ENCODE results near the gene SLC41A1.
"Not testable (repeated sequence)": the region's sequence is repeated elsewhere in the genome, so short reads cannot be mapped to it uniquely, and the experiment has no call there.

SLC41A1 gene

DNA sequence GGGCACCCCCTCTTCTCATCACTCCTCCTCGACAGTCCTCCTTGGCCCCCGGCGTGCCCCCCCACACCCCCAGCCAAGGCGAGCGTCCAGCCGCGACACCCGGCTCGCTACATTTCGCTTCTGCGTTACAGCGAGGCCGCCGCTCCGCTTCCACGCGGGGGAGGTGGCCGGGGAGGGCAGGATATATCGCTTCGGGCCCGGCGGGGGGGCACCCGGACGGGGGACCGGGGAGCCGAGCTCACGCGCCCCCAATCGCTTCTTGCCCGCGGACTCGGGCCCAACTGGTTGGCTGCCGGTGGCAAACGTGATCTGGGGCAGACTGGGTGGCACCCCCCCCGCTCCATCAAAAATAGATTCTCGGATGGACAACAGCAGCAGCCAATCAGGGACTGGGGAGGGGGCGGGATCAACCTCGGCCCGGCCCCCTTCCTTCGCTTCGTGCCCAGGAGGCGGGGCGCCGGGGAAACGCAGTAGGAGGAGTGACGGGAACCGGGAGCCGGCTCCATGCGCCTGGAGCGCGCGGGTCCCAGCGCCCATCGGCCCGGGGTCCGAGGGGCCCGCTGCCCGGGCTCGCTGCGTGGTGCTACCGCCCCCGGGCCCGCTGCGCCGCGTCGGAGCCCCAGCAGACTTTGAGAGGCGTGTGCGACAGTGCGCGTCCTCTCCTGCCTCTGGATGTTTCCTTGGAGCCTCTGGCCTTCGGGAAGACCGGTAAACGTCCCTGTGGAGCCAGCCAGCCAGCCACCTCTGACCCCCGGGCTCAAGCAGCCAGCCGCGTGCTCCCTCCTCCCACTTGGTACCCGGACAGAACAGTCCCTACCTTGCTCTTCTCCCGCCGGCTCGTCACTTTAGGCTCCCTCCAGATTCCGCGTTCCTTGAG is at the start of gene SLC41A1:
SLC41A1 (minus strand) TSS at position 321 of the 877 bp plus-strand sequence. CDS start 2,757 bp downstream, outside the sequence.
- TF ChIP-seq, protein P1, sequence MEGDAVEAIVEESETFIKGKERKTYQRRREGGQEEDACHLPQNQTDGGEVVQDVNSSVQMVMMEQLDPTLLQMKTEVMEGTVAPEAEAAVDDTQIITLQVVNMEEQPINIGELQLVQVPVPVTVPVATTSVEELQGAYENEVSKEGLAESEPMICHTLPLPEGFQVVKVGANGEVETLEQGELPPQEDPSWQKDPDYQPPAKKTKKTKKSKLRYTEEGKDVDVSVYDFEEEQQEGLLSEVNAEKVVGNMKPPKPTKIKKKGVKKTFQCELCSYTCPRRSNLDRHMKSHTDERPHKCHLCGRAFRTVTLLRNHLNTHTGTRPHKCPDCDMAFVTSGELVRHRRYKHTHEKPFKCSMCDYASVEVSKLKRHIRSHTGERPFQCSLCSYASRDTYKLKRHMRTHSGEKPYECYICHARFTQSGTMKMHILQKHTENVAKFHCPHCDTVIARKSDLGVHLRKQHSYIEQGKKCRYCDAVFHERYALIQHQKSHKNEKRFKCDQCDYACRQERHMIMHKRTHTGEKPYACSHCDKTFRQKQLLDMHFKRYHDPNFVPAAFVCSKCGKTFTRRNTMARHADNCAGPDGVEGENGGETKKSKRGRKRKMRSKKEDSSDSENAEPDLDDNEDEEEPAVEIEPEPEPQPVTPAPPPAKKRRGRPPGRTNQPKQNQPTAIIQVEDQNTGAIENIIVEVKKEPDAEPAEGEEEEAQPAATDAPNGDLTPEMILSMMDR (conservative IDR thresholded peaks at IDR 0.05; ENCODE audit: control insufficient read depth, insufficient read depth, low read depth, low read length): no peak
- peak; percentile 82 for DNase-seq (ENCODE audit: low read depth)
- H3K4me3 ChIP-seq (ENCODE audit: control insufficient read depth, low read depth, low read length): peak within 1 kb of the TSS; percentile 78

DNA sequence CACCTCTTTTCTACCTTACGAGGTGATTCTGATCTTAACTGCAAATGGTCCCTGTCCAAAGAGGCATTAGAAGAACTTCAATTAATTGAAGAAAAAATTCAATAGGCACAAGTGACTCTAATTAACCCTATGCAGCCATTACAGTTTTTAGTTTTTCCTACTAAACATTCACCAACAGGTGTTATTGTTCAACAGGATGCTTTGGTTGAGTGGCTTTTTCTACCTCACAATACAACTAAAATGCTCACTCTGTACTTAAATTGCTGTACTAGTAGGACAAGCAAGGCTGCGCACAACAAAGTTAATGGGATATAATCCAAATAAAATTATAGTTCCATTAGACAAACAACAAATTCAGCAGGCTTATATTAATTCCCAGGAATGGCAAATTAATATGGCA is 48.5 kb upstream of the SLC41A1 start:
- TF ChIP-seq, protein P1 (conservative IDR thresholded peaks at IDR 0.05; ENCODE audit: control insufficient read depth, insufficient read depth, low read depth, low read length): no peak
- no peak overlapping the region for H3K4me3 ChIP-seq (ENCODE audit: control insufficient read depth, low read depth, low read length)
- DNase-seq (ENCODE audit: low read depth): no peak

DNA sequence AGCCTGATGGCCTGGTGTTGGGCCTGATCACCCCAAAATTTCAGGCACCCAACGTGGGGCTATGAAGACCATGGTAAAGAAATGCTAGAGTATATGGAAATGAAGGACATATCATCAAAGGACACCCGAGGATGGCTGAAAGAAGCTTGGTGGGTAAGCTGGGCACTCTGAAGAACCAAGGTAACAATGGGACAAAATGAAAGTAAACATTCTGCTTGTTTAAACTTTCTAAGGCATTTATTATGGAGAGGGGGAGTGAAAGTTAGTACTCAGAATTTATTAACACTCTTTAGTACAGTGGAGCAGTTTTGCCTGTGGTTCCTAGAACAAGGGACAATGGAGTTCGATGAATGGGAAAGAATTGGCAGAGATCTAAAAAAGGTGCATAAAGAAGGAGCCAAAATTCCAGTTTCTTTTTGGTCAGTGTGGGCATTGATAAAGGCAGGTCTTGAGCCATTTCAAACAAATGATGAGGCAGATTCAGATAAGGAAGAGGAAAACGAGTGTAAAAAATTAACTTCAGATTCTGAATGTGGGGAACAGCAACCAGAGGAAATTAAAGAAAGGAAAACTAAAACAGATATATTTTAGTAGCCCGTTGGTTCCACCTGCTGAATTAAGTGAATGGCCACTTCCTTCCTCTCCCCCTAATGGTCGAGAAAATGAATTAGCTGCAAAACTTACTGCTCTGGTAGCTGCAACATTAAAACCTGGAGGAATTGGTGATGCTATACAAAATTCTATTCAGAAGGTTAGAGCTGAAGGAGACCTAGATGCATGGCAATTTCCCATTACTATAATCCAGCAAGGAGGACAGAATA is 45.4 kb upstream of the SLC41A1 start:
- TF ChIP-seq, protein P1 (conservative IDR thresholded peaks at IDR 0.05; ENCODE audit: control insufficient read depth, insufficient read depth, low read depth, low read length): no peak
- no peak overlapping the region for H3K4me3 ChIP-seq (ENCODE audit: control insufficient read depth, low read depth, low read length)
- no peak for DNase-seq (ENCODE audit: low read depth)

DNA sequence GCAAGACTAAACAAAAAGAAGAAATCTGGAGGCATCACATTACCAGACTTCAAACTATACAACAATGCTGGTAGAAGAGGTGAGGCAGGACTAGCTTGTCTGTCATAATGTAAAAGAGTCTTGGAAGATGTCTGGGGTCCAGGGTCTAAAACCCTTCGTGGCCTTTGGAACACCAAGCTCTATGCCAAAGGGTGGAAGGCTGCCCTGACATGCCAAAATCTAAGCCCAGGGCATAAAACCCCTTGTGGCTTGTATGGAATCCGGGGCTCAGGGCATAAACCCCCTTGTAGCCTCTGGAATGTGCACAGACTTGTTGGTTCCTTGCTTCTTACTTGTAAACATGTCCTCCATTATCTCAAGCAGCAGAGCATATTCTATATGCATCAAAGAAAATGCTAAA is 44.5 kb upstream of the SLC41A1 start:
- not testable (repeated sequence) for DNase-seq (ENCODE audit: low read depth); H3K4me3 ChIP-seq (ENCODE audit: control insufficient read depth, low read depth, low read length)

DNA sequence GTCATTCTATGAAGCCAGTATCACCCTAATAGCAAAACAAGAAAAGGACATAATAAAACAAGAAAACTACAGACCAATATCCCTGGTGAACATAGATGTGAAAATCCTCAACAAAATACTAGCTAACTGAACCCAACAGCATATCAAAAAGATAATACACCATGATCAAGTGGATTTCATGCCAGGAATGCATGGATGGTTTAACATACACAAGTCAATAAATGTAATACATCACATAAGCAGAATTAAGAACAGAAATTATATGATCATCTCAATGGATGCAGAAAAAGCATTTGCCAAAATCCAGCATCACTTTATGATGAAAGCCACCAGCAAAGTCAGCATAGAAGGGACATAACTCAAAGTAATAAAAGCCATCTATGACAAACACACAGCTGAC is 43.4 kb upstream of the SLC41A1 start:
- no peak overlapping the region for H3K4me3 ChIP-seq (ENCODE audit: control insufficient read depth, low read depth, low read length)
- DNase-seq (ENCODE audit: low read depth): no peak
- TF ChIP-seq, protein P1 (conservative IDR thresholded peaks at IDR 0.05; ENCODE audit: control insufficient read depth, insufficient read depth, low read depth, low read length): no peak

DNA sequence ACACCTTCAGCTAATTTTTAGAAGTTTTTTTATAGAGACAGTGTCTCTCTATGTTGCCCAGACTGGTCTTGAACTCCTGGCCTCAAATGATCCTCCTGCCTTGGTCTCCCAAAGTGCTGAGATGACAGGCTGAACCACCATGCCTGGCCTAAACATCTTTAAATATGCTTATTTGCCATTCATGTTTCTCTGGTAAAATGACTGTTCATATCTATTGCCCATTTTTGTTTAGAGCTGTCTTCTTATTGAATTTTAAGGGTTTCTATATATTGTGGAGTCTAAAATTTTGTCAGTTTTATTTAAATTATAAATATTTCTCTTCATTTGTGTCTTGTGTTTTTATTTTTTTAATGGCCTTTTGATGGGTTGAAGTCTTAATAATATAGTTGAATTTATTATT is 40.0 kb upstream of the SLC41A1 start:
- TF ChIP-seq, protein P1 (conservative IDR thresholded peaks at IDR 0.05; ENCODE audit: control insufficient read depth, insufficient read depth, low read depth, low read length): no peak
- H3K4me3 ChIP-seq (ENCODE audit: control insufficient read depth, low read depth, low read length): no peak overlapping the region
- DNase-seq (ENCODE audit: low read depth): no peak

DNA sequence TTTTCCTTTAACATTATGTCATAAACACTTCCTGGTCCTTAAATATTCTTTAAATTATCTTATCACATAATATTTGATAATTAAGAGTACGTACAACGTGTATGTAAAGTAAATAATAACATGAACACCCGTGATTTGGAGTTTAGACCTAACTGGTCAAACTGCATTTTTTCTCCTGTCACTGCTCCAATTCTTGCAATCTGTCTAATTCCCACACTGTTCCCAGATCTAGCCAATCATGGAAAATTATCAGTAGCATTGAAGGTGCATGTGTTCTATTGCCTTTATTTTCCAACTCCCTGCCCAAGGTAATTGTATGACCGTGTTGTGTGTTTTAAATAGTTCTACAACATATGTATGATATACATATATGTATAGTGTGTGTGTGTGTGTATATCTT is 39.0 kb upstream of the SLC41A1 start:
- TF ChIP-seq, protein P1 (conservative IDR thresholded peaks at IDR 0.05; ENCODE audit: control insufficient read depth, insufficient read depth, low read depth, low read length): no peak
- H3K4me3 ChIP-seq (ENCODE audit: control insufficient read depth, low read depth, low read length): no peak overlapping the region
- no peak for DNase-seq (ENCODE audit: low read depth)
